GM19023 (cell line): ENCODE measurements around the gene TRIM40.
"Not testable (repeated sequence)": the region's sequence is repeated elsewhere in the genome, so short reads cannot be mapped to it uniquely, and the experiment has no call there.

Source experiments
- ATAC-seq: cut with Tn5 transposase; IDR thresholded peaks from one replicate; pipeline ENCODE4 v1.9.1; 2021; ENCODE audit warnings: mild to moderate bottlenecking, moderate library complexity; ENCODE audit not compliant: unreplicated experiment

TRIM40 gene

DNA sequence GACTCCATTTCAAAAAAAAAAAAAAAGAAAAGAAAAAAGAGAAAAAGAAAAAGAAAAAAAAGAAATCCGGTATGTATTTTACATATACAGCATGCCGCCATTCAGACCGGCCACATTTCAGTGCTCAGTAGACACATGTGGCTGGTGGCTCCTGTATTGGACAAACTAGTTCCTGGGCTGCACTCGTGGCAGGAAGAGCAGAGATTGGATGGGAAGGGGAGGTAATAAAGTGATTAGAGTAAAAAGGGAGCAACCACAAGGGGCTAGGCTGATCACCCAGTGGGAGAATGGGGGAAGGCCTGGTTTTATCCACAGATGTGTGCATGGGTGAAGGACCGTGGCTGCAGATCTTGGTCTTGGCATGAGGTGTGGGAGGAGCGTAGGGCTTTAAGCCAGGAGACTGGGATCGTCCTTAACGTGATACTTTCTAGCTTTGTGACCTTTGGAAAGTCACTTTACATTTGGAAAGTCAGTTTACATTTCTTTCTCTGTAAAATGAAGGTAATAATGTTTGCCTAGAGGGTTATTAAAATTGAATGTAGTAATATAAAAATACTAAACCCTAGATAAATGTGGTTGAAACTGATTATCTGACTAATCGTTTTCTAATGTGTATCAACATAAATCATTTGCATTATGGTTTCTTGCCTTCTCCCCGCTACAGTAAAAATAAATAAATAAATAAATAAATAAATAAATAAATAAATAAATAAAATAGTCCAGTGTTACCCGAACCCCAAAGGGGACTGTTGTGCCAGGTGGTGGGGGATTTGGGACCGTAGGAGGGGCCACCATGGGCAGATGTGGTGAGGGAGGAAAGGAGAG lies 26.5 kb downstream of the TRIM40 start:
- no peak for ATAC-seq

GRCh38 chr6:30163090-30163917 lies 27.4 kb downstream of the TRIM40 start, which contains the start of gene TRIM15:
TSS of gene TRIM15 (plus strand) at chr6:30163546. CDS start at chr6:30163685, 139 bp downstream.
- no peak for ATAC-seq

GRCh38 chr6:30163918-30164654 lies 28.1 kb downstream of the TRIM40 start:
- ATAC-seq, result no peak

- ATAC-seq, result no peak
Measured at GRCh38 chr6:30164714-30165113, 28.8 kb downstream of the TRIM40 start.

- not testable (repeated sequence) for ATAC-seq
Measured at GRCh38 chr6:30165238-30165637, 29.3 kb downstream of the TRIM40 start.

- no peak for ATAC-seq
Measured at GRCh38 chr6:30167101-30167500, 31.2 kb downstream of the TRIM40 start.

DNA sequence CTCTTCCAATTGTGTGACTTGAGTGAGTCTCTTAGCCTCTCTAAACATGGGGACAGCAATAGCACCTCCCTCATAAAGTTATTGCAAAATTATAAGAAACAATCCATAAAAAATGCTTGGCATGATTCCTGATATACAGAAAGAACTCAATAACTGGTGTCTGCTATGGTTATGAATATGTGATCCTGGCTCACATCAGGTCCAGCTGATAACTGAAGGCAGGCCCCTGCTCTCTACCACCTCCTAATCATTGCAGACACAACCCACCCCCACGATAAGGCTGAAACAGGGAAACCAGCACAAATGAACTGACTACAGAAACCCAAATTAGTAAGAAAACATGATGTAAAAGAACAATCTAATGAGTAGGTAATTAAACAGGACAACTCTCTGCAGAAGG lies 32.8 kb downstream of the TRIM40 start:
- no peak for ATAC-seq

DNA sequence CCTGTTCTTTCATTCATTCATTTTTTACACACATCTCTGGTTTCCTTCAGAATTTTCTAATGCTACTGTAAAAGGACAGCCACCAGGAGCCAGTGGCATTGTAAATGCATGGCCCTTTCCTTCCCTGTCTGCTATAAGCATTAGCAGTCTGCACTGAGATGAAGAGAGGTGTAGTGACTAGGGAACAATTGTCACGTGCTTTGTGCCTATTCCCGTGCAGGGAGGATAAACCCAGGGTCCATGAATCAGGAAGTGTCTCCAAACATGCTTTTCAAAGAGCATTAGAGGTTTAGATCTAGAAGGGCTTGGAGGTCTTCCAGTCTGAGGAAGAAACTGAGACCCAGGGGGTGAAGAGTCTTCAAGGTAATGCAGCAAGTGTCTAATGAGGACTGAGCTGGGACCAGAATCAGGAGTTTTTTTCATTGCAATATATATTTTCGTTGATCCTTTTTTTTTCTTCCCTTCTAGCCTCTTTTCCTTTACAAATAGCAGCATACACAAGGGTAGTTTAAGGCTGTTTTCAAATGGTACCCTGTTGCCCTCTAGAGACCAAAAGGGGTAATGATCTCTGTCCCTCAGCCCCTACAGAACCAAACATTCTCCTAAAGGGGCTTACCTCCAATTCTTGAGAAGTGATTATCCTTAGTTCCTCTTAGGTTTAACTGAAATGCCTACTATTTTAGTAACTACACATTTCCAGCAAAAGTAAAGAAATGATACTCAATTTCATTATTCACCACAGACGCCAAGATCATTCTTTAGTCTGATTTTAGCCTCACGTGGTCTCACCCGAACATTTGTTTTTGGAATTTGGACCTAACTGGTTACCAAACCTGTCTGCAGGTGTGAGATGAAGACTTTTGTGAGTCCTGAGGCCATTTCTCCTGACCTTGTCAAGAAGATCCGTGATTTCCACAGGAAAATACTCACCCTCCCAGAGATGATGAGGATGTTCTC lies 34.0 kb downstream of the TRIM40 start:
- ATAC-seq, result no peak

- ATAC-seq, result no peak
Measured at GRCh38 chr6:30171677-30172471, 35.9 kb downstream of the TRIM40 start.

DNA sequence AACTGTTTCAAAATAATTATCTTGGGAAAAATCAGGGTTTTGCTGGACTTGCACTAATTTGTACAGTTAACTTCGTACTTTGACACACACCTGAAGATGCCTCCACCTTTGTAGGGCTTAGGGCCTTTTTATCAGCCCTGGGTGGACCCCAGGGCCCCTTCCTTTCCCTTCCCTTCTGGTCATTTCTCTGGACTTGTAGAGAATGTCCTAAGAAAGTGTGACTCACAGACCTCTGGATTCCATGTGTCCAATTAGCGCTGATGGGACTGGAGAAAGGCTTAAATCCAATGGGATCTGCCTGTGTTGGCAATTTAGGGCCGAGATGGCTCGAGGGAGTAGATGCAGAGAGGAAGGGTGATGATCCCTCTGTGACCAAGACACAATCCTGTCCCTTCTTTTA lies 36.7 kb downstream of the TRIM40 start:
- ATAC-seq, result no peak

DNA sequence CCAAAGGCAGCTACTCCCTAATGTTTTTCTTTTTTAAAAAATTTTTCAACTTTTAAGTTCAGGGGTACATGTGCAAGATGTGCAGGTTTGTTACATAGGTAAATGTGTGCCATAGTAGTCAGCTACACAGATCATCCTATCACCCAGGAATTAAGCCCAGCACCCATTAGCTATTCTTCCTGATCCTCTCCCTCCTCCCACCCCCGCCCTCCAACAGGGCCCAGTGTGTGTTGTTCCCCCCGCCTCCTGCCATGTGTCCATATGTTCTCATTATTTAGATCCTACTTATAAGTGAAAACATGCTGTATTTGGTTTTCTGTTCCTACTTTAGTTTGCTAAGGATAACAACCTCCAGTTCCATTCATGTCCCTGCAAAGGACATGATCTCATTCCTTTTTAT lies 39.8 kb downstream of the TRIM40 start:
- no peak for ATAC-seq

DNA sequence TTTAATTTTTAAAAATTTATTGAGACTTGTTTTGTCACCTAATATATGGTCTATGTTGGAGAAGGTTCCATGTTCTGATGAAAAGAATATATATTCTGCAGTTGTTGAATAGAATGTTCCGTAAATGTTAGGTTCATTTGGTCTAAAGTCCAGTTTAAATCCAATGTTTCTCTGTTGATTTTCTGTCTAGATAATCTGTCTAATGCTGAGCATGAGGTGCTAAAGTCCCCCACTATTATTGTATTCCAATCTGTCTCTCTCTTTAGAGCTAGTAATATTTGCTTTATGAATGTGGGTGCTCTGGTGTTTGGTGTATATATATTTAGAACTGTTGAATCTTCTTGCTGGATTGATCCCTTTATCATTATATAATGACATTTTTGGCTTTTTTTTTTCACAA lies 42.9 kb downstream of the TRIM40 start:
- no peak for ATAC-seq

DNA sequence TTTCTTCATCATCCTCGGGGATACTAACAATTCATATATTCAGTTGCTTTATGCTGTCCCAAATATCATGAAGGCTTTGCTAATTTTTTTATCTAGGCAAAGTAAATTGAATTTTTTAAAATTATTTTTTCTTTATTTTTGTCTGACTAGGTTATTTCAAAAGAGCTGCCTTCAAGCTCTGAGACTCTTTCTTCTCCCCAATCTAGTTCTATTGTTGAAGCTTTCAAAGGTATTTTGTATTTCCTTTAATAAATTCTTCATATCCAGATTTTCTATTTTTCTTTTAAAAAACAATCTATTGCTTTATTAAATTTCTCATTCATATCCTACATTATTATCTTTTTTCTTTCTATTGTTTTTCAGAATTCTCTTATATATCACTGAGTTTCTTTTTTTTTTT lies 44.2 kb downstream of the TRIM40 start:
- ATAC-seq, result no peak

- no peak for ATAC-seq
Measured at GRCh38 chr6:30184417-30185031, 48.6 kb downstream of the TRIM40 start.

DNA sequence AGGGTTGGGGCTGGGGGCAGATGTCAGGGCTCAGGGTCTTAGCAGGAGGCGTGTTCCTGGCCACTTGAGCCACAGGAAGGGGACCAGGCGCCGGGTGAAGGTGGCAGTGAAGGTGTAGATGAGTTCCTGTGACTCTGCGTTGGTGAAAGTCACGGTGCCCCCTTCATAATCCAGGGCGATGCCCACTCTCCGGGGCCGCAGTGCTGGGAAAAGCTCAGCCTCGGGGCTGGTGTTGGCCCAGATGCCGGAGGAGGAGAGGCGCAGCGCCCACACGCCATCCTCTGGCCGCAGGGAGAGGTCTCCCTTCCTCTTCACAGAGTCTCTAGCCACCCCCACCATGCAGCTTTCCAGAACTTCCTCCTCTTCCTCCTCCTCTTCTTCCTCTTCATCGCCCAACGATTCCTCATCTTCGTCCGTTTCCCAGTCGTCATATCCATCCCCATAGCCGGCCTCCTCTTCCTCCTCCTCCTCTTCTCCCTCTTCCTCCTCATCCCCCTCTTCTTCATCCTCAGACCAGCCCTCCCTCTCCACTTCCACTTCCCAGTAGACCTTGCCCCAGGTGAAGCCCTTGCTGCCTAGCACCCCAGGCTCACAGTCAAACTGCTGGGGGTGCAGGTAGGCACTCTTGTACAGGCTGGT lies 50.0 kb downstream of the TRIM40 start:
- no peak for ATAC-seq

- no peak for ATAC-seq
Measured at GRCh38 chr6:30188541-30188940, 52.6 kb downstream of the TRIM40 start.

- no peak for ATAC-seq
Measured at GRCh38 chr6:30192076-30192475, 56.1 kb downstream of the TRIM40 start.
